Activated naive CD4-positive, alpha-beta T cell treated with anti-CD3 and anti-CD28 coated beads for 36 hours (primary cell): Measurements from ENCODE around the gene MDM2. TPM values are rescaled to one million over a fixed set of nuclear protein-coding genes. Genes with fewer than 3 reads are reported as not detected.
A peak's percentile ranks its signal among the peaks of the same experiment; 100 is the strongest.

ENCODE experiments used
- CTCF ChIA-PET: fragments of 350-600 bp; sonication (Branson Sonifier 250); formaldehyde crosslinking; loops from one replicate; lab custom pipeline; 2021; ENCODE audit warnings: antibody characterized with exemption; lab: Charles Lee
- DNase-seq: peaks from one replicate; pipeline ENCODE4 v3.0.0-alpha.2; 2020
- H3K27ac Mint-ChIP-seq: one replicate; pipeline ENCODE4 v1.8.0; 2021; ENCODE audit warnings: mild to moderate bottlenecking, mixed read lengths
- H3K27me3 Mint-ChIP-seq: one replicate; pipeline ENCODE4 v1.8.0; 2021; ENCODE audit warnings: low read depth, mixed read lengths
- H3K36me3 Mint-ChIP-seq: one replicate; pipeline ENCODE4 v1.8.0; 2021; ENCODE audit warnings: low read depth, mixed read lengths
- H3K4me1 Mint-ChIP-seq: one replicate; pipeline ENCODE4 v1.8.0; 2021; ENCODE audit warnings: low read depth, mixed read lengths
- H3K4me3 Mint-ChIP-seq: one replicate; pipeline ENCODE4 v1.8.0; 2021; ENCODE audit warnings: mild to moderate bottlenecking, moderate library complexity, mixed read lengths
- H3K9me3 Mint-ChIP-seq: one replicate; pipeline ENCODE4 v1.8.0; 2021; ENCODE audit warnings: mixed read lengths
- intact Hi-C: fragments of 100-400 bp; cut with micrococcal nuclease; formaldehyde crosslinking; loops from one replicate; pipeline ENCODE4 v1.15.1; 2023
- total RNA-seq, 2 experiments: library from RNA; stranded (reverse); gene quantifications; one replicate each; pipeline ENCODE4 v1.2.3, GENCODE V29; 2021

The MDM2 gene
- total RNA-seq = 100 to 1,000 TPM; 165 to 166 TPM

DNA sequence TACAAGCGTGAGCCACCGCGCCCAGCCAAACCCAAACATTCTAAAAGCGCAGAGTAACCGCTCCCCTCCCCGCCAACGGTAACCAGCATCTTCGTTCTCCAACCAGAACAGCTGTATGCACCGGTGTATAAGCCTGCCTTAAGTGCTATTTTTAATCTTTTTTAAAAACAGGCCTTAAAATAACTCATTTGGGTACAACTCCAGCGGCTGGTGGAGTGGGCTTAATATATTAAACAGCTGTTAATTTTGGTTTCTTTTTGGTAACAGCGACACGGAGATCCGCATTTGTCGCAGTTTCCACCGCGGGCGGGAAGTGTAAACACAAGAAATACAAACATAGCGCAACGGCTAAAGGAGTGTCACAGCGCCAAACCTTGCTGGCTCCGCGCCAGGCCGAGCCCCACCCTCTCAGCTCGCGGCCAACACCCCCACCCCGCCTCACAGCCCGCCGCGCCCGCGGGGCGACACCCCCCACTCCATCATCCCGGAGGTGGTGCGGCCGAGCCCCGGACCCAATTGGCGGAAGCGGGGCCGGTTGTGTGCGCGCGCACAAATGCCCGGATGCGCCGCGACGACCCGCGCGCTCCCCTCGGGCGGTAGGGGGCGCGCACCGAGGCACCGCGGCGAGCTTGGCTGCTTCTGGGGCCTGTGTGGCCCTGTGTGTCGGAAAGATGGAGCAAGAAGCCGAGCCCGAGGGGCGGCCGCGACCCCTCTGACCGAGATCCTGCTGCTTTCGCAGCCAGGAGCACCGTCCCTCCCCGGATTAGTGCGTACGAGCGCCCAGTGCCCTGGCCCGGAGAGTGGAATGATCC, at the start of gene MDM2:
Gene MDM2, plus strand, starts transcription at position 602 of the 812 bp plus-strand sequence. CDS start 301 bp downstream, outside the sequence.
- Mint-ChIP-seq H3K27ac (peak within 1 kb of the TSS; percentile 98), H3K36me3 (peaks cover 36% of the 10 kb centered on the region), H3K4me1 (peaks cover 24% of the 10 kb centered on the region), H3K9me3 (no peaks in the 10 kb centered on the region), H3K4me3 (peak within 1 kb of the TSS; percentile 97), H3K27me3 (no peaks in the 10 kb centered on the region)
- CTCF ChIA-PET = interaction anchor here (0.6 to 3.1 kb wide), 9 partner anchors 10 to 435 kb away, joined by 3 to 17 read pairs (median 4); no protein-coding TSS in a partner anchor
- peak; percentile 95 for DNase-seq
- intact Hi-C loops = loop anchor here (1.0 to 5.0 kb wide), 13 partner anchors 20 to 1540 kb away; partner anchors contain the start of genes CAND1, MDM1, NUP107 and RAP1B

DNA sequence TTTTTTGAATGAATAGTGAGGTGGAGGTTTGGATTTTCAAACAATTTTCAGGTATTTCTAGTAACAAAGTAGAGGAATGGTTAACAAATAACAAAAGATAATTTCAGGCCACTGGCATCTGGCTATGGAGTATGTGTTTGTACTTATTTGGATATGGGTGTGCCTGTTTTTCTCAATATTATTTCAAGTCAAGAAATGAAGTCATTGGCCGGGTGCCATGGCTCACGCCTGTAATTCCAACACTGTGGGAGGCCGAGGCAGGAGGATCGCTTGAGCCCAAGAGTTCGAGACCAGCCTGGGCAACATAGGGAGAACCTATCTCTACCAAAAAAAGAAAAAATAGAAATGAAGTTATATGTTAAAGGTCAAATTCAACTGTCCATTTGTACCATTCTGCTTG, 48.1 kb upstream of the MDM2 start:
- Mint-ChIP-seq H3K9me3 (no peaks in the 10 kb centered on the region), H3K27me3 (no peaks in the 10 kb centered on the region), H3K4me3 (no peak overlapping the region), H3K4me1 (no peaks in the 10 kb centered on the region), H3K36me3 (peaks cover 6% of the 10 kb centered on the region), H3K27ac (no peak overlapping the region)
- no peak for DNase-seq
- intact Hi-C loops = no loop called here
- CTCF ChIA-PET = interaction anchor here (0.6 kb wide), 1 partner anchor 387 kb away, joined by 5 read pairs; no protein-coding TSS in a partner anchor

DNA sequence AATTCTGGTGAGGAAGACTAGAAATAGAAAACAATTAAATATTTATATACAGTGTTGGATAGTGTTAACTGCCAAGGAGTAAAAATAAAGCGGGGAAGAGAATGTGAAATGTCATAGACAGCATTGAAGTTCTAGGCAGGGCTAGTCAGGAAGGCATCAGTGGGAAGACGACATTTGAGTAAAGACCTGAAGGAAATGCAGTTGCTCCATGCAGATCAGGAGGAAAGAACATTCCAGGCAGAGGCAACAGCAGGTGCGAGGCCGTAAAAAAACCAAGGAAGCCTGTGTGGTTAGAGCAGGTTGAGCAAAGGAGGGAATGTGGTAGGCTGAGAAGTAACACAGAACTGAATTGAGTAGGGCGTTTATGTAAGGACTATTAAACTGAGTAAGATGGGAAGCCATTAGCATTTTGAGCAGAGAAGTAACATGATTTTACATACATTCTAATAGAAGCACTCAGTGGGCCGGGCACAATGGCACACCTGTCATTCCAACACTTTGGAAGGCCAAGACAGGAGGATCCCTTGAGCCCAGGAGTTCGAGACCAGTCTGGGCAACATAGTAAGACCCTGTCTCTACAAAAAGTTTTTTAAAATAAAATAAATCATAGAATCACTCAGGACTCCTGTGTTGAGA, 47.1 kb upstream of the MDM2 start:
- H3K27me3 Mint-ChIP-seq = no peaks in the 10 kb centered on the region
- DNase-seq = no peak
- H3K27ac Mint-ChIP-seq = no peak overlapping the region
- CTCF ChIA-PET = no interaction called here
- no peak overlapping the region for H3K4me3 Mint-ChIP-seq
- intact Hi-C loops = no loop called here
- H3K9me3 Mint-ChIP-seq = no peaks in the 10 kb centered on the region
- peaks cover 5% of the 10 kb centered on the region for H3K36me3 Mint-ChIP-seq
- no peaks in the 10 kb centered on the region for H3K4me1 Mint-ChIP-seq

DNA sequence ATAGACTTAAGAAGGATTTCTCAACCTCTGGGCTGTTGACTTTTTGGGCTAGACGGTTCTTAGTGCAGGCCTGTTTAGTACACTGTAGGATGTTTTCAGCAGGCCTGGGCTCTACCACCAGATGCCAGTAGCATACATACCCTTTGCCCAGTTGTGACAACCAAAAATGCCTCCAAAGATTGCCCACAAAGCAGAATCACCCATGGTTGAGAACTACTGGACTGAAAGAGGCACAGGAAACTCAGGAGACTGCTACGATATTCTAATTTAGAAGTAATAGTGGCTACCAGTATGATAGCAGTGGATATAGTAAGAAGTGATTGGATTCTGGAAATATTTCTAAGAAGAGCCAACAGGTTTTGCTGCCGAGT, 46.5 kb upstream of the MDM2 start:
- Mint-ChIP-seq H3K36me3 (peaks cover 5% of the 10 kb centered on the region), H3K27ac (no peak overlapping the region), H3K27me3 (no peaks in the 10 kb centered on the region), H3K4me1 (no peaks in the 10 kb centered on the region), H3K9me3 (no peaks in the 10 kb centered on the region), H3K4me3 (no peak overlapping the region)
- DNase-seq = no peak
- CTCF ChIA-PET = no interaction called here
- intact Hi-C loops = no loop called here

GRCh38 chr12:68761901-68762630, 45.9 kb upstream of the MDM2 start:
- intact Hi-C loops = no loop called here
- no peak for DNase-seq
- Mint-ChIP-seq H3K27me3 (no peaks in the 10 kb centered on the region), H3K4me3 (no peak overlapping the region), H3K36me3 (peaks cover 8% of the 10 kb centered on the region), H3K27ac (no peak overlapping the region), H3K9me3 (no peaks in the 10 kb centered on the region), H3K4me1 (no peaks in the 10 kb centered on the region)
- CTCF ChIA-PET = no interaction called here

- Mint-ChIP-seq H3K27me3 (no peaks in the 10 kb centered on the region), H3K36me3 (peaks cover 8% of the 10 kb centered on the region), H3K4me1 (no peaks in the 10 kb centered on the region), H3K9me3 (no peaks in the 10 kb centered on the region), H3K4me3 (no peak overlapping the region), H3K27ac (no peak overlapping the region)
- no peak for DNase-seq
- intact Hi-C loops = no loop called here
- CTCF ChIA-PET = no interaction called here
These were observed 45.3 kb upstream of the MDM2 start for GRCh38 chr12:68762691-68763090.

DNA sequence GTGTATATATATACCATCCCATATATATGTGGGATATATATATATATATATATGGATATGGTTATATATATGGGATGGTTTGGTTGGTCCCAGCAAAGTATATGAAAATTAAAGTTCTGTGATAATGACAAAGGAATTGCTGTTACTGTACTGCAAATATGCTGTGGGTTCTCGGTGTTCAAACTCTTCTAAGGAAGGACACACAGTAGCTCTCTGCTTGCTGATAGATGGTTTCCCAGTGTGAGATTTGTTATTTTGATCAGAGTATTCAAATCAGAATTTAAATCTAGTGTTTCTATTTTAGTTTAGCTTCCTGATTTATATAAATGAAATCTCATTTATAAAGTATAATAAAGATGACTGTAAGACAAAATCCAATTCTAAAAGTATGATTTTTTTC, 42.3 kb upstream of the MDM2 start:
- Mint-ChIP-seq H3K27me3 (no peaks in the 10 kb centered on the region), H3K27ac (no peak overlapping the region), H3K36me3 (peaks cover 4% of the 10 kb centered on the region), H3K4me3 (no peak overlapping the region), H3K9me3 (no peaks in the 10 kb centered on the region), H3K4me1 (no peaks in the 10 kb centered on the region)
- CTCF ChIA-PET = no interaction called here
- no peak for DNase-seq
- intact Hi-C loops = no loop called here

GRCh38 chr12:68766646-68767045, 41.3 kb upstream of the MDM2 start:
- H3K27ac Mint-ChIP-seq = no peak overlapping the region
- intact Hi-C loops = no loop called here
- H3K4me3 Mint-ChIP-seq = no peak overlapping the region
- CTCF ChIA-PET = interaction anchor here (0.7 kb wide), 1 partner anchor 10 kb away, joined by 3 read pairs; no protein-coding TSS in a partner anchor
- H3K4me1 Mint-ChIP-seq = no peaks in the 10 kb centered on the region
- DNase-seq = no peak
- no peaks in the 10 kb centered on the region for H3K27me3 Mint-ChIP-seq
- H3K9me3 Mint-ChIP-seq = no peaks in the 10 kb centered on the region
- H3K36me3 Mint-ChIP-seq = peaks cover 4% of the 10 kb centered on the region

GRCh38 chr12:68767191-68767590, 40.8 kb upstream of the MDM2 start:
- CTCF ChIA-PET = no interaction called here
- Mint-ChIP-seq H3K9me3 (no peaks in the 10 kb centered on the region), H3K36me3 (peaks cover 4% of the 10 kb centered on the region), H3K4me3 (no peak overlapping the region), H3K27me3 (no peaks in the 10 kb centered on the region), H3K27ac (no peak overlapping the region), H3K4me1 (no peaks in the 10 kb centered on the region)
- no peak for DNase-seq
- intact Hi-C loops = no loop called here

- Mint-ChIP-seq H3K36me3 (peaks cover 4% of the 10 kb centered on the region), H3K9me3 (no peaks in the 10 kb centered on the region), H3K4me1 (peaks cover 11% of the 10 kb centered on the region), H3K27me3 (no peaks in the 10 kb centered on the region), H3K27ac (no peak overlapping the region), H3K4me3 (no peak overlapping the region)
- intact Hi-C loops = no loop called here
- CTCF ChIA-PET = no interaction called here
- DNase-seq = no peak
These were observed 39.5 kb upstream of the MDM2 start for GRCh38 chr12:68768431-68768939.

DNA sequence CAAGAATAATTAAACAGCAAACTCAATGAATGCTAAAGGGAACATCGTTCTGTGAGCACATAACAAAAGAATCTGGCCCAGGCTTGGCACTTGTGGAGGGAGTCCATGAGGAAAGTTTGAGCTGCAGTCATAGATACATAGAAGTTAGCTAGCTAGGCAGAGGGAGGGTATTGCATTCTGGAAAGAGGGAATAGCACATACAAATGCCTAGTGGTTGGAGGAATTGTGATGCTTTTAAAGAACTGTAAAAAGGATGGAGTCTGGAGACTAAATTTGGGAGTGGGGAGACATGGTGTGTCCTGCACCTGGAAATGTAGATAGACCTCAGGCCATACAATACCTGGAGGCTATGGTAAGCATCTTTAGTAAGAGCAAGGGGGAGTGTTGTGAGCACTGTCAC, 38.0 kb upstream of the MDM2 start:
- Mint-ChIP-seq H3K36me3 (peaks cover 2% of the 10 kb centered on the region), H3K4me1 (peaks cover 17% of the 10 kb centered on the region), H3K9me3 (no peaks in the 10 kb centered on the region), H3K27ac (no peak overlapping the region), H3K27me3 (no peaks in the 10 kb centered on the region), H3K4me3 (no peak overlapping the region)
- DNase-seq = no peak
- intact Hi-C loops = no loop called here
- CTCF ChIA-PET = interaction anchor here (0.6 kb wide), 1 partner anchor 34 kb away, joined by 3 read pairs; no protein-coding TSS in a partner anchor

GRCh38 chr12:68771223-68771925, 36.6 kb upstream of the MDM2 start:
- DNase-seq = no peak
- intact Hi-C loops = no loop called here
- Mint-ChIP-seq H3K9me3 (no peaks in the 10 kb centered on the region), H3K27ac (no peak overlapping the region), H3K36me3 (peaks cover 2% of the 10 kb centered on the region), H3K27me3 (no peaks in the 10 kb centered on the region), H3K4me3 (no peak overlapping the region), H3K4me1 (peaks cover 17% of the 10 kb centered on the region)
- CTCF ChIA-PET = no interaction called here
